Epidermal melanocyte (primary cell): ENCODE measurements around the gene DIS3L2.
"Not testable (repeated sequence)": the region's sequence is repeated elsewhere in the genome, so short reads cannot be mapped to it uniquely, and the experiment has no call there.

ENCODE experiments used
- DNase-seq: peaks from one replicate; pipeline ENCODE4 v3.0.0; 2011; ENCODE audit warnings: low spot score; ENCODE audit not compliant: insufficient read length

Gene DIS3L2

GRCh38 chr2:232331061-232331460 is 369.5 kb downstream of the DIS3L2 start:
- not testable (repeated sequence) for DNase-seq

GRCh38 chr2:232331641-232332040 is 370.1 kb downstream of the DIS3L2 start:
- not testable (repeated sequence) for DNase-seq

- DNase-seq, result not testable (repeated sequence)
These were observed 370.9 kb downstream of the DIS3L2 start for GRCh38 chr2:232332244-232332939.

GRCh38 chr2:232332940-232333259 is 371.4 kb downstream of the DIS3L2 start:
- DNase-seq, result no peak

- no peak for DNase-seq
These were observed 372.0 kb downstream of the DIS3L2 start for GRCh38 chr2:232333361-232334135.

GRCh38 chr2:232334136-232334884 is 372.8 kb downstream of the DIS3L2 start:
- not testable (repeated sequence) for DNase-seq

- not testable (repeated sequence) for DNase-seq
These were observed 373.3 kb downstream of the DIS3L2 start for GRCh38 chr2:232334885-232335205.

- DNase-seq, result not testable (repeated sequence)
These were observed 373.8 kb downstream of the DIS3L2 start for GRCh38 chr2:232335206-232335858.

GRCh38 chr2:232335859-232336215 is 374.3 kb downstream of the DIS3L2 start:
- DNase-seq, result no peak

GRCh38 chr2:232336241-232336736 is 374.8 kb downstream of the DIS3L2 start:
- DNase-seq, result no peak

- DNase-seq, result no peak
These were observed 375.6 kb downstream of the DIS3L2 start for GRCh38 chr2:232336981-232337720.

GRCh38 chr2:232338094-232338758 is 376.7 kb downstream of the DIS3L2 start:
- DNase-seq, result not testable (repeated sequence)

GRCh38 chr2:232338759-232339106 is 377.2 kb downstream of the DIS3L2 start:
- DNase-seq, result no peak

- DNase-seq, result no peak
These were observed 377.9 kb downstream of the DIS3L2 start for GRCh38 chr2:232339121-232340081.

- no peak for DNase-seq
These were observed 378.8 kb downstream of the DIS3L2 start for GRCh38 chr2:232340171-232340935.

- no peak for DNase-seq
These were observed 379.7 kb downstream of the DIS3L2 start for GRCh38 chr2:232341061-232341738.

GRCh38 chr2:232341739-232342126 is 380.2 kb downstream of the DIS3L2 start:
- no peak for DNase-seq
